Mesothelial cell of epicardium (in vitro differentiated cells): Measurements from ENCODE around the gene HSPA12B. TPM values are rescaled to one million over a fixed set of nuclear protein-coding genes. Genes with fewer than 3 reads are reported as not detected.

Source experiments
- DNase-seq, 2 experiments: peaks; one replicate each; pipeline ENCODE4 v3.0.0; 2021; ENCODE audit warnings: low spot score in 2 of 2; ENCODE audit not compliant: unreplicated experiment in 2 of 2
- H3K27ac Mint-ChIP-seq: 2 replicates; pipeline ENCODE4 v1.8.0; 2021; ENCODE audit warnings: mixed read lengths
- H3K27me3 Mint-ChIP-seq: 2 replicates; pipeline ENCODE4 v1.8.0; 2021; ENCODE audit warnings: low read depth, mixed read lengths
- H3K36me3 Mint-ChIP-seq: 2 replicates; pipeline ENCODE4 v1.8.0; 2021; ENCODE audit warnings: mixed read lengths
- H3K4me1 Mint-ChIP-seq: 2 replicates; pipeline ENCODE4 v1.8.0; 2021; ENCODE audit warnings: mixed read lengths
- H3K4me3 Mint-ChIP-seq: 2 replicates; pipeline ENCODE4 v1.8.0; 2021; ENCODE audit warnings: mild to moderate bottlenecking, moderate library complexity, mixed read lengths
- H3K9me3 Mint-ChIP-seq: 2 replicates; pipeline ENCODE4 v1.8.0; 2021; ENCODE audit warnings: mixed read lengths
- total RNA-seq: library from RNA; stranded (reverse); gene quantifications from 3 replicates; pipeline ENCODE4 v1.2.1, GENCODE V29; 2021
- TF ChIP-seq, protein P1 (sequence below): fragments of 200-600 bp; sonication (generic); IDR thresholded peaks from one replicate; pipeline ENCODE4 v1.5.0; 2021; ENCODE audit warnings: antibody characterized with exemption; ENCODE audit not compliant: unreplicated experiment

Gene HSPA12B
- total RNA-seq, 1 donor from 2014 or later: 13.0 TPM

DNA sequence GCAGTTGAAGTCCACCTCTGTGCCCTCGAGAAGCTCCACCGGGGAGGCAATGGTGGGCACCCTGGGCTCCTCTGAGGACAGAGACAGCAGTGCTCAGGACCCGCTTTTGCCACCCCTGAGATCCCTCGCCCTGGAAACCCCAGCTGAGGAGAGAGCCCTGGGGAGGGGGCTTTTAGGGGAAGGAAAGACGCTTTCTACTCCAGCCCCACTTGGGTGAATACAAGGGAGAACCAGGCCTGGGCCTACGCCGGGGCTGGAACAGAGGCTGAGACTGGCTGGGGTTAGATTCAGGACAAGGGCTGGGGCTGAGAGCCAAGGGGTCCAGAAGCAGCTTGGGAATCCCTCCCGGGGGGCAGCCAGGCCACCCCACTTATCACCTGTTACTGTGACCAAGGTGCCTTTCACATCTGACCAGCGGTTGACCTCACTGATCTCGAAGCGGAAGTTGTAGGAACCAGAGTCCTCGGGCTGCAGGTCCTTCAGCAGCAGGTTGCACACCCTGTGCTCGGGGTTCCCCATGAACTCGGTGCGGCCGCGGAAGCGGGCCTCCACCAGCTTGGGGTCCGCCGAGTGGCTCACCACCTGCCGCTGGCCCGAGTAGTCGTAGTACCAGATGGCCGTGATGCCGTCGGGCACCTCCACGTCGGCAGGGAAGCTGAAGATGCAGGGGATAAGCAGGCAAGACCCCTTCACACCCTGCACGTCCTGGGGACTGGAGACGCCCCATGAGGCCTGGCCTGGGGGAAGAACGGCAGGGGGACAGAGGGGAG, 26.3 kb upstream of the HSPA12B start:
- Mint-ChIP-seq H3K27me3 (no peaks in the 10 kb centered on the region), H3K9me3 (no peaks in the 10 kb centered on the region), H3K36me3 (no peaks in the 10 kb centered on the region), H3K4me1 (no peaks in the 10 kb centered on the region), H3K4me3 (no peak overlapping the region), H3K27ac (no peak overlapping the region)
- no peak for DNase-seq
- TF ChIP-seq, protein P1, sequence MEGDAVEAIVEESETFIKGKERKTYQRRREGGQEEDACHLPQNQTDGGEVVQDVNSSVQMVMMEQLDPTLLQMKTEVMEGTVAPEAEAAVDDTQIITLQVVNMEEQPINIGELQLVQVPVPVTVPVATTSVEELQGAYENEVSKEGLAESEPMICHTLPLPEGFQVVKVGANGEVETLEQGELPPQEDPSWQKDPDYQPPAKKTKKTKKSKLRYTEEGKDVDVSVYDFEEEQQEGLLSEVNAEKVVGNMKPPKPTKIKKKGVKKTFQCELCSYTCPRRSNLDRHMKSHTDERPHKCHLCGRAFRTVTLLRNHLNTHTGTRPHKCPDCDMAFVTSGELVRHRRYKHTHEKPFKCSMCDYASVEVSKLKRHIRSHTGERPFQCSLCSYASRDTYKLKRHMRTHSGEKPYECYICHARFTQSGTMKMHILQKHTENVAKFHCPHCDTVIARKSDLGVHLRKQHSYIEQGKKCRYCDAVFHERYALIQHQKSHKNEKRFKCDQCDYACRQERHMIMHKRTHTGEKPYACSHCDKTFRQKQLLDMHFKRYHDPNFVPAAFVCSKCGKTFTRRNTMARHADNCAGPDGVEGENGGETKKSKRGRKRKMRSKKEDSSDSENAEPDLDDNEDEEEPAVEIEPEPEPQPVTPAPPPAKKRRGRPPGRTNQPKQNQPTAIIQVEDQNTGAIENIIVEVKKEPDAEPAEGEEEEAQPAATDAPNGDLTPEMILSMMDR: no peak

DNA sequence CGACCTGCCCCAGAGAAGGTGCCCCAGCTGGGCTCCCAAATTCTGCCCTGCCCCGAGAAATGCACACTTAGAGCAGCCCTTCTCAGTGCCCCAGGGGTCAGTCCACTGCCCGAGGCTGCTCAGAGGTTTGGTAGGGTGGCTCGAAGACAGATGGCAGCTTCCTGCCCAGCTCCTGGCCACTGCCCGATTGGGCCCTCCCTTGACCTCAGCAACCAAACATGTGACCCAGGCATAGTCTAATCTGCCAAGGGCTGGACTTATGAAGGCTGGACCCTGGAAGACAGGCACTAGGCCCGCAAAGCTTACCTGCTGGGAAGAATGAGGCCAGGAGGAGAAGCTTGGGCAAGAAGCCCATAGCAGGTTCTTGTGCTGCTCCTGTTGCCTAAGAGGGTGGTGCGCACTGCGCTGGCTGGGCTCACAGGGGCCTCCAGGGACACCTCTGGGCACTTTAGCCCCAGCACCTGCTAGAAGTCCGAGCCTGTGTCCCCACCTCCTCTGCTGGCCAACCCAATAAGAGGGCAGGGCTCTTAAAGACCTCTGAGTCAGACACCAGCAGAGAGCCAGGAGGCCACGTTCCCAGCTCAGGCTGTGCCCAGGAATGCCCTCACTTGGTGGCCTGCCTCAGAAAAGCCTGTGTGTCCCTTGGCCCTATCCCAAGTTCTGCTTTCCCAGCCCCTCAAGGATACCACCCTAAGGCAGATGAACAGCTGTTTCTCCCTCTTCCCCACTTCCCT, 25.5 kb upstream of the HSPA12B start:
- H3K36me3 Mint-ChIP-seq: no peaks in the 10 kb centered on the region
- H3K4me3 Mint-ChIP-seq: no peak overlapping the region
- H3K4me1 Mint-ChIP-seq: no peaks in the 10 kb centered on the region
- TF ChIP-seq, protein P1: no peak
- no peak overlapping the region for H3K27ac Mint-ChIP-seq
- DNase-seq: no peak
- H3K27me3 Mint-ChIP-seq: no peaks in the 10 kb centered on the region
- H3K9me3 Mint-ChIP-seq: no peaks in the 10 kb centered on the region

DNA sequence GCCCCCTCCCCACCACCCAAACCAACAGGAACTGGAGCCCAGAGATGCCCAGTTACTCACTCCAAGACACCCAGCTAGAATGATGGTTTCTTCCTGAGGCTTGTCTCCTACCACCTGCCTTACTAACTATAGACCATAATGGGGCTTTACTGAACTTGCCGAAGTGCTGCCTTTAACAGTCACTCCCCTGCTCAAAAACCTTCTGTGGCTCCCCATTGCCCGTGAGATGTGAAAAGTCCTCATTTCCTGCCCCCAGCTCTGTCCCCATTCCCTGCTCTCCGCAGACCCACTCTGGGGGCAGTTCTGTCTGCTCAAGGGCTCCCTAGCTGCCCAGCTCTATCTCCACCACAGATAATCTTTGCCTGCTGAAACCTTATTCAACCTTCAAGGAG, 25.0 kb upstream of the HSPA12B start:
- DNase-seq: no peak
- no peaks in the 10 kb centered on the region for H3K36me3 Mint-ChIP-seq
- no peak overlapping the region for H3K27ac Mint-ChIP-seq

DNA sequence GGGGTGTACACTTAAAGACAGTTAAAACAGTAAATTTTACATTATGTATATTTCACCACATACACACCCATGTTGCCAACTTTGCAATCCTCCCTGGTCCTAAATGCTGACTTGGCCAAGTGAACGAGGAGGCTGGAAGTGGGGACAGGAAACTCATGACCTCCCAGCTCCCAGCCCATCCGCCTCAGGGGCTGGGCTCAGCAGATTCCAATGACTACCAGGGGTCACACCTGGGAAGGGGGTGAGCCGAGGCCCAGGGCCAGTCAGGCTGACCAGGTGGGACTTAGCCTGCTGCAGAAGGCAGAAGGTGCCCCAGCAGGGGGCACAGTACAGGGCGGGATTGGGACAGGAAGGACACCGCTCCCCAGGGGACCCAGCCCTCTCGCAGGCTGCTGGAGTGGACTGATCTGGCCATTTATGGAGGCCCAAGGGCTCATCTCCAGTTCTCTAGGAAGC, 22.4 kb upstream of the HSPA12B start:
- DNase-seq: no peak
- Mint-ChIP-seq H3K27ac (no peak overlapping the region), H3K9me3 (no peaks in the 10 kb centered on the region), H3K4me3 (no peak overlapping the region), H3K4me1 (no peaks in the 10 kb centered on the region), H3K27me3 (no peaks in the 10 kb centered on the region), H3K36me3 (no peaks in the 10 kb centered on the region)
- TF ChIP-seq, protein P1: no peak

More for the DNA sequence above, 25.0 kb upstream of the HSPA12B start:
- H3K27me3 Mint-ChIP-seq: no peaks in the 10 kb centered on the region
- TF ChIP-seq, protein P1: no peak
- no peaks in the 10 kb centered on the region for H3K9me3 Mint-ChIP-seq
- H3K4me3 Mint-ChIP-seq: no peak overlapping the region
- no peaks in the 10 kb centered on the region for H3K4me1 Mint-ChIP-seq

DNA sequence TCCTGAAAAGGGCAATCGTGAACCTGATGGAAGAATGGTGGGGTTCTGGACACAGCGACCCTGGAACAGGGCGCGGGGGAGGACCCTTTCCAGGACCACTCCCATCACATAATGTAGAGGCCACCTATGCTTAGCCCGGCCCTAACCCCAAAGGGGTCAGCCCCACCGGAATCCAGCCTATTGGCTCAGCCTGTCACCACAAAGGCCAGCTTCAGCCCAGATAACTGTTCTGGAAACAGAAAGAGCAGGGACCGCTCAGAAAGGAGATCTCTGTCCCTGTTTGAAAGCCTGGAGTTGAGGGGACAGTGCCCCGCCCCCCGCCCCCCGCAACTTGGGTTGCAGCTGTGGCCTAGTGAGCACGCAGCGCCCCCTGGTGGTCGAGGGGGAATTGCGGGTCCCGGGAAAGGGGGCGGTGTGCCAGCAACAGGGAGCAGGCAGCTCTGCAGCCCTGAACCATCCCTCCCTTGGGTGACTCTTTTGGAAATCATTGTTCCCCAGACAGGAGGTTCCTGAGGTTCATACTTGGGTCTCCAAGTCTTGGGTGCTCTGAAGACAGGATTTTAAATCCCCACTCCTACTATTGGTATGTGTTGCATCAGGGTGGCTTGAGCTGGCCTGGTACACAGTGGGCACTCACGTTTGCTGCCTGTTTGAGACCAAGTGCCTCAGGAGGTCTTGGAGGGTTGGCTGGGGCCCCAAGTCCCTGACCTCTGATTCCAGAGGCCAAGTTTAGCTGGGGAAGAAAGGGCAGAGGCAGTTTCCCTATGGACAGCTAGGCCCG, 21.6 kb upstream of the HSPA12B start:
- H3K4me1 Mint-ChIP-seq: no peaks in the 10 kb centered on the region
- H3K9me3 Mint-ChIP-seq: no peaks in the 10 kb centered on the region
- H3K27ac Mint-ChIP-seq: no peak overlapping the region
- H3K4me3 Mint-ChIP-seq: no peak overlapping the region
- TF ChIP-seq, protein P1: peak; percentile 99
- no peaks in the 10 kb centered on the region for H3K27me3 Mint-ChIP-seq
- peak; percentile 71 to 92 for DNase-seq
- H3K36me3 Mint-ChIP-seq: no peaks in the 10 kb centered on the region
